SH-SY5Y (cell line): Measurements from ENCODE around the gene TRMT5.

Source experiments
- GATA2 ChIP-seq: IDR thresholded peaks from 2 replicates; pipeline ENCODE4 v1.6.1; 2011; ENCODE audit warnings: mild to moderate bottlenecking, low read depth, low read length
- GATA3 ChIP-seq: IDR thresholded peaks from 2 replicates; pipeline ENCODE4 v1.6.1; 2011; ENCODE audit warnings: low read depth, mild to moderate bottlenecking, low read length, moderate library complexity

DNA sequence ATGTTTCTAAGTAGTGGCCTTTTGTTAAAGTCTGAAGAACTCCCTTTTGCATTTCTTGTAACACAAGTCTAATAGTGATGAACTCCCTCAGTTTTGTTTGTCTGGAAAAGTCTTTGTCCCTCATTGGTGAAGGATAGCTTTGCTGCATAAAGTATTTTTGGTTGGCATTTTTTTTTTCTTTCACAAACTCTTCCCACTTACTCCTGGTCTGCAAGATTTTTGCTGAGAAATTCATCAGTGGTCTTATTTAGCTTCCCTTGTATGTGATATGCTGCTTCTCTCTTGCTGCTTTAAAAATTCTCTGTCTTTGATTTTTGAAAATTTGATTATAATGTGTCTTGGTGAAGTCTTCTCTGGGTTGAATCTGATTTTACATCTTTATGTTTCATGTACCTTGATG, 22.7 kb downstream of the TRMT5 start:
- TF ChIP-seq GATA2 (no peak), GATA3 (no peak)
